HUES6 (cell line): ENCODE results near the gene CEP68.
"Not testable (repeated sequence)": the region's sequence is repeated elsewhere in the genome, so short reads cannot be mapped to it uniquely, and the experiment has no call there.

Source experiments
- H3K27ac ChIP-seq: 2 replicates; pipeline ENCODE4 v1.7.0; 2013; ENCODE audit warnings: low read depth, mild to moderate bottlenecking, low read length, inconsistent platforms
- H3K27me3 ChIP-seq: 2 replicates; pipeline ENCODE4 v1.6.1; 2013; ENCODE audit warnings: low read length; ENCODE audit not compliant: control insufficient read depth, insufficient read depth
- H3K36me3 ChIP-seq: 2 replicates; pipeline ENCODE4 v1.6.1; 2013; ENCODE audit warnings: low read length; ENCODE audit not compliant: control insufficient read depth, insufficient read depth
- H3K4me1 ChIP-seq: 2 replicates; pipeline ENCODE4 v1.6.1; 2013; ENCODE audit warnings: low read length; ENCODE audit not compliant: control insufficient read depth, insufficient read depth
- H3K4me3 ChIP-seq: 2 replicates; pipeline ENCODE4 v1.5.1; 2013; ENCODE audit warnings: low read depth, low read length
- H3K9ac ChIP-seq: one replicate; pipeline ENCODE4 v1.6.1; 2013; ENCODE audit warnings: mild to moderate bottlenecking, low read length
- H3K9me3 ChIP-seq: 2 replicates; pipeline ENCODE4 v1.6.1; 2013; ENCODE audit warnings: low read depth, low read length; ENCODE audit not compliant: control insufficient read depth, insufficient read depth

Gene CEP68

GRCh38 chr2:65116645-65117044, 60.4 kb downstream of the CEP68 start:
- Histone ChIP-seq H3K27me3 (no peaks in the 10 kb centered on the region), H3K4me3 (no peak overlapping the region), H3K9ac (no peak overlapping the region), H3K36me3 (no peaks in the 10 kb centered on the region), H3K4me1 (no peaks in the 10 kb centered on the region), H3K27ac (no peak overlapping the region), H3K9me3 (no peaks in the 10 kb centered on the region)

- Histone ChIP-seq H3K9ac (no peak overlapping the region), H3K27me3 (no peaks in the 10 kb centered on the region), H3K27ac (no peak overlapping the region), H3K36me3 (no peaks in the 10 kb centered on the region), H3K4me1 (peaks cover 9% of the 10 kb centered on the region; the same call in 1 of the 2 replicates), H3K4me3 (no peak overlapping the region), H3K9me3 (no peaks in the 10 kb centered on the region)
These were observed 64.9 kb downstream of the CEP68 start for GRCh38 chr2:65120990-65121693.

- Histone ChIP-seq H3K9ac (no peak overlapping the region), H3K27me3 (no peaks in the 10 kb centered on the region), H3K4me1 (peaks cover 20% of the 10 kb centered on the region), H3K36me3 (no peaks in the 10 kb centered on the region), H3K9me3 (no peaks in the 10 kb centered on the region), H3K27ac (no peak overlapping the region), H3K4me3 (no peak overlapping the region)
These were observed 66.1 kb downstream of the CEP68 start for GRCh38 chr2:65122313-65122712.

- H3K9me3 ChIP-seq, H3K9ac ChIP-seq, H3K4me3 ChIP-seq, H3K27me3 ChIP-seq, H3K36me3 ChIP-seq, H3K27ac ChIP-seq: not testable (repeated sequence)
- peaks cover 27% of the 10 kb centered on the region for H3K4me1 ChIP-seq
These were observed 69.2 kb downstream of the CEP68 start for GRCh38 chr2:65125457-65125856.

GRCh38 chr2:65128297-65129190, 72.3 kb downstream of the CEP68 start:
- Histone ChIP-seq H3K27ac (no peak overlapping the region), H3K36me3 (no peaks in the 10 kb centered on the region), H3K27me3 (no peaks in the 10 kb centered on the region), H3K4me3 (peak overlapping the region; percentile 99), H3K9me3 (no peaks in the 10 kb centered on the region), H3K9ac (peak overlapping the region; percentile 56), H3K4me1 (peaks cover 31% of the 10 kb centered on the region)

- Histone ChIP-seq H3K9me3 (no peaks in the 10 kb centered on the region), H3K27me3 (no peaks in the 10 kb centered on the region), H3K9ac (peak overlapping the region; percentile 99), H3K4me1 (peaks cover 31% of the 10 kb centered on the region), H3K4me3 (peak overlapping the region; percentile 99), H3K27ac (peak overlapping the region; percentile 94; the same call in 1 of the 2 replicates), H3K36me3 (no peaks in the 10 kb centered on the region)
These were observed 73.1 kb downstream of the CEP68 start for GRCh38 chr2:65129286-65129825.

- H3K27ac ChIP-seq, result peak within 1 kb of the TSS; percentile 94; the same call in 1 of the 2 replicates
- no peaks in the 10 kb centered on the region for H3K9me3 ChIP-seq
- peak within 1 kb of the TSS; percentile 99 for H3K4me3 ChIP-seq
- peaks cover 31% of the 10 kb centered on the region for H3K4me1 ChIP-seq
- no peaks in the 10 kb centered on the region for H3K36me3 ChIP-seq
- no peaks in the 10 kb centered on the region for H3K27me3 ChIP-seq
- peak within 1 kb of the TSS; percentile 99 for H3K9ac ChIP-seq
These were observed 73.8 kb downstream of the CEP68 start, which contains the start of gene RAB1A for GRCh38 chr2:65129826-65130663. TSS of gene RAB1A (minus strand) at chr2:65130106. CDS start at chr2:65129915, 191 bp downstream.

GRCh38 chr2:65130664-65131175, 74.5 kb downstream of the CEP68 start:
- peak overlapping the region; percentile 79 for H3K9ac ChIP-seq
- peak overlapping the region; percentile 69 for H3K4me3 ChIP-seq
- no peaks in the 10 kb centered on the region for H3K36me3 ChIP-seq
- peaks cover 27% of the 10 kb centered on the region for H3K4me1 ChIP-seq
- no peaks in the 10 kb centered on the region for H3K27me3 ChIP-seq
- H3K27ac ChIP-seq, result peak overlapping the region; percentile 43; the same call in 1 of the 2 replicates
- H3K9me3 ChIP-seq, result no peaks in the 10 kb centered on the region

GRCh38 chr2:65132930-65133329, 76.7 kb downstream of the CEP68 start:
- not testable (repeated sequence) for H3K27ac ChIP-seq

GRCh38 chr2:65133626-65134025, 77.4 kb downstream of the CEP68 start:
- Histone ChIP-seq H3K36me3 (no peaks in the 10 kb centered on the region), H3K9me3 (no peaks in the 10 kb centered on the region), H3K4me1 (peaks cover 7% of the 10 kb centered on the region), H3K9ac (no peak overlapping the region), H3K27me3 (no peaks in the 10 kb centered on the region), H3K27ac (no peak overlapping the region), H3K4me3 (no peak overlapping the region)

More at GRCh38 chr2:65132930-65133329, 76.7 kb downstream of the CEP68 start:
- not testable (repeated sequence) for H3K9me3 ChIP-seq, H3K36me3 ChIP-seq, H3K9ac ChIP-seq, H3K4me3 ChIP-seq, H3K27me3 ChIP-seq
- peaks cover 11% of the 10 kb centered on the region for H3K4me1 ChIP-seq
